Left colon (tissue), 2 donors: Measurements from ENCODE around the gene ZNF691. TPM values are rescaled to one million over a fixed set of nuclear protein-coding genes. Genes with fewer than 3 reads are reported as not detected.
"Not testable (repeated sequence)": the region's sequence is repeated elsewhere in the genome, so short reads cannot be mapped to it uniquely, and the experiment has no call there.

Source experiments
- ATAC-seq: fragments of 200-7000 bp; cut with Tn5 transposase; one replicate; pipeline ENCODE4 v1.9.1; 2020; ENCODE audit warnings: mild to moderate bottlenecking, moderate library complexity
- DNase-seq, 2 donors: peaks; one replicate each; pipeline ENCODE4 v3.0.0-alpha.2; 2020
- intact Hi-C, 2 donors: fragments of 100-400 bp; cut with DNase I in 1 of 2; cut with micrococcal nuclease in 1 of 2; formaldehyde crosslinking; loops; one replicate each; pipeline versions ENCODE4 v1.11.2 to v1.14.0; 2022; cut with DNase I, micrococcal nuclease
- long read RNA-seq: library from polyadenylated mRNA; unstranded; transcript quantifications from one replicate; pipeline ENCODE4 v2.0.0, GENCODE V29; 2021
- total RNA-seq, 2 donors: library from RNA; stranded (reverse); fragmentation: NEBNext Ultra II Directional; extraction: Animal tissue kit (Norgen Biotek cat#: 25700); gene quantifications; one replicate each; pipeline ENCODE4 v1.2.1, GENCODE V29; 2021
- donor health status: DM: no; HTN: no; CAD: no.
- donor health status: DM: yes; HTN: yes; CAD: no.

The ZNF691 gene
- 1 to 10 TPM; 4.3 to 5.0 TPM for total RNA-seq
- long read RNA-seq, partial matches to known transcripts: 3 of 11 reads
- long read RNA-seq, other reads (novel, unspliced or antisense): 1 of 11 reads

- DNase-seq (peak; percentile 93 to 95), ATAC-seq (peak; percentile 99)
- intact Hi-C loops: no loop called here
These were observed at the start of gene ZNF691 for GRCh38 chr1:42846257-42847110. ZNF691 (plus strand) TSS chr1:42846613; CDS start chr1:42849659, 3,046 bp downstream.

GRCh38 chr1:42797414-42797813 is 49.0 kb upstream of the ZNF691 start:
- ATAC-seq (no peak), DNase-seq (no peak)
- intact Hi-C loops: no loop called here

GRCh38 chr1:42797979-42798378 is 48.4 kb upstream of the ZNF691 start:
- DNase-seq: no peak
- ATAC-seq: no peak
- intact Hi-C loops: no loop called here

- DNase-seq (no peak), ATAC-seq (no peak)
- intact Hi-C loops: no loop called here
These were observed 44.5 kb upstream of the ZNF691 start for GRCh38 chr1:42801832-42802473.

GRCh38 chr1:42806171-42806570 is 40.2 kb upstream of the ZNF691 start:
- DNase-seq (no peak), ATAC-seq (no peak)
- intact Hi-C loops: no loop called here

GRCh38 chr1:42806593-42806992 is 39.8 kb upstream of the ZNF691 start:
- ATAC-seq: no peak
- intact Hi-C loops: no loop called here

GRCh38 chr1:42807056-42807668 is 39.3 kb upstream of the ZNF691 start:
- ATAC-seq: no peak
- intact Hi-C loops: no loop called here
- no peak for DNase-seq

More at GRCh38 chr1:42806593-42806992, 39.8 kb upstream of the ZNF691 start:
- no peak for DNase-seq

GRCh38 chr1:42814815-42815214 is 31.6 kb upstream of the ZNF691 start:
- ATAC-seq, DNase-seq, intact Hi-C loops: not testable (repeated sequence)

GRCh38 chr1:42815941-42816584 is 30.4 kb upstream of the ZNF691 start:
- intact Hi-C loops: no loop called here
- DNase-seq (peak in 1 of 2 donors; percentile 13), ATAC-seq (peak; percentile 17)

- peak; percentile 90 to 97 for DNase-seq
- intact Hi-C loops: no loop called here
These were observed 29.6 kb upstream of the ZNF691 start, which contains the start of the genes ERMAP and SVBP for GRCh38 chr1:42816585-42817439. ERMAP (plus strand) TSS chr1:42817122; CDS start chr1:42830449, 13,327 bp downstream. SVBP (minus strand) TSS chr1:42817397; CDS start chr1:42816544, 853 bp downstream.

GRCh38 chr1:42817440-42817767 is 29.0 kb upstream of the ZNF691 start:
- intact Hi-C loops: no loop called here
- ATAC-seq (no peak), DNase-seq (no peak)

More at GRCh38 chr1:42816585-42817439, 29.6 kb upstream of the ZNF691 start, which contains the start of the genes ERMAP and SVBP:
- ATAC-seq: peak; percentile 95

- ATAC-seq: no peak
- intact Hi-C loops: no loop called here
- DNase-seq: no peak
These were observed 28.4 kb upstream of the ZNF691 start for GRCh38 chr1:42817976-42818375.

GRCh38 chr1:42820813-42821212 is 25.6 kb upstream of the ZNF691 start:
- intact Hi-C loops: no loop called here
- DNase-seq: no peak
- no peak for ATAC-seq

- DNase-seq (no peak), ATAC-seq (no peak)
- intact Hi-C loops: no loop called here
These were observed 24.7 kb upstream of the ZNF691 start for GRCh38 chr1:42821690-42822089.

GRCh38 chr1:42822800-42823392 is 23.5 kb upstream of the ZNF691 start:
- no peak for ATAC-seq
- no peak for DNase-seq
- intact Hi-C loops: no loop called here

- ATAC-seq: no peak
These were observed 21.9 kb upstream of the ZNF691 start for GRCh38 chr1:42824481-42825035.

GRCh38 chr1:42825036-42825851 is 21.2 kb upstream of the ZNF691 start:
- intact Hi-C loops: no loop called here
- ATAC-seq (no peak), DNase-seq (no peak)

More at GRCh38 chr1:42824481-42825035, 21.9 kb upstream of the ZNF691 start:
- DNase-seq: no peak
- intact Hi-C loops: no loop called here
